ENCODE results near the gene CDH16.
A peak's percentile ranks its signal among the peaks of the same experiment; 100 is the strongest.
"Not testable (repeated sequence)": the region's sequence is repeated elsewhere in the genome, so short reads cannot be mapped to it uniquely, and the experiment has no call there.

Gene CDH16

GRCh38 chr16:66874079-66874775, 44.5 kb downstream of the CDH16 start:
- no peak overlapping the region for H3K4me3 ChIP-seq (ENCODE audit: low read depth, low read length)

GRCh38 chr16:66873685-66874055, 45.0 kb downstream of the CDH16 start:
- TF ChIP-seq CTCF (IDR thresholded peaks at IDR 0.05; ENCODE audit: borderline replicate concordance, insufficient read depth, low read depth, low read length), result no peak

More at GRCh38 chr16:66874079-66874775, 44.5 kb downstream of the CDH16 start:
- no peak for TF ChIP-seq CTCF (IDR thresholded peaks at IDR 0.05; ENCODE audit: borderline replicate concordance, insufficient read depth, low read depth, low read length)

GRCh38 chr16:66872943-66873684, 45.6 kb downstream of the CDH16 start:
- H3K4me3 ChIP-seq (ENCODE audit: low read depth, low read length), result peak overlapping the region; percentile 12
- peak; percentile 95 for TF ChIP-seq CTCF (IDR thresholded peaks at IDR 0.05; ENCODE audit: borderline replicate concordance, insufficient read depth, low read depth, low read length)

More at GRCh38 chr16:66873685-66874055, 45.0 kb downstream of the CDH16 start:
- no peak overlapping the region for H3K4me3 ChIP-seq (ENCODE audit: low read depth, low read length)

GRCh38 chr16:66872559-66872942, 46.1 kb downstream of the CDH16 start:
- TF ChIP-seq CTCF (IDR thresholded peaks at IDR 0.05; ENCODE audit: borderline replicate concordance, insufficient read depth, low read depth, low read length), result no peak
- H3K4me3 ChIP-seq (ENCODE audit: low read depth, low read length), result peak overlapping the region; percentile 3

GRCh38 chr16:66871840-66872239, 46.8 kb downstream of the CDH16 start:
- H3K4me3 ChIP-seq (ENCODE audit: low read depth, low read length), result no peak overlapping the region
- TF ChIP-seq CTCF (IDR thresholded peaks at IDR 0.05; ENCODE audit: borderline replicate concordance, insufficient read depth, low read depth, low read length), result no peak

- H3K4me3 ChIP-seq (ENCODE audit: low read depth, low read length), result not testable (repeated sequence)
Observed at GRCh38 chr16:66871363-66871762, 47.3 kb downstream of the CDH16 start.

GRCh38 chr16:66869424-66869823, 49.3 kb downstream of the CDH16 start:
- TF ChIP-seq CTCF (IDR thresholded peaks at IDR 0.05; ENCODE audit: borderline replicate concordance, insufficient read depth, low read depth, low read length), result no peak
- no peak overlapping the region for H3K4me3 ChIP-seq (ENCODE audit: low read depth, low read length)
